Stimulated activated CD4-positive, alpha-beta T cell treated with anti-CD3 and anti-CD28 coated beads, TNF-alpha, amount 100 ng/mL, for 4 hours (primary cell): ENCODE data around the gene FER.
"Not testable (repeated sequence)": the region's sequence is repeated elsewhere in the genome, so short reads cannot be mapped to it uniquely, and the experiment has no call there.

ENCODE experiments used
- DNase-seq, 3 experiments: peaks; one replicate each; pipeline ENCODE4 v3.0.0-alpha.2; 2020; ENCODE audit warnings: low read depth in 3 of 3

Gene FER

DNA sequence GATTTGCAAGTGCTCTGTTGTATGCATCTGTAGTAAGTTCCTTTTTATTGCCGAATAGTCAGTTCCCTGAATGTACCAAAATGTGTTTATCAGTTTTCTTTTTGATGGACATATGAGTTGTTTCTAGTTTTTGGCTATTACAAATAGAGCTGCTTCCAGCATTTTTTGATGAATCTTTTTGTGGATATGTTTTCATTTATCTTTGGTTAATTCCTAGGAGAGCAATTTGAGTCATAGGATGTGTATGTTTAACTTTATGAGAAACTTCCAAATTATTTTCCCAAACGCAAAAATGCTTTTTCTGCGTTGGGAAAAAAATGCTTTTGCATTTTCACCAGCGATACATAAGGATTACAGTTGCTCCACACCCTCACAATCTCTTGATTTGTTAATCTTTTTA is 287.7 kb downstream of the FER start:
- no peak for DNase-seq

DNA sequence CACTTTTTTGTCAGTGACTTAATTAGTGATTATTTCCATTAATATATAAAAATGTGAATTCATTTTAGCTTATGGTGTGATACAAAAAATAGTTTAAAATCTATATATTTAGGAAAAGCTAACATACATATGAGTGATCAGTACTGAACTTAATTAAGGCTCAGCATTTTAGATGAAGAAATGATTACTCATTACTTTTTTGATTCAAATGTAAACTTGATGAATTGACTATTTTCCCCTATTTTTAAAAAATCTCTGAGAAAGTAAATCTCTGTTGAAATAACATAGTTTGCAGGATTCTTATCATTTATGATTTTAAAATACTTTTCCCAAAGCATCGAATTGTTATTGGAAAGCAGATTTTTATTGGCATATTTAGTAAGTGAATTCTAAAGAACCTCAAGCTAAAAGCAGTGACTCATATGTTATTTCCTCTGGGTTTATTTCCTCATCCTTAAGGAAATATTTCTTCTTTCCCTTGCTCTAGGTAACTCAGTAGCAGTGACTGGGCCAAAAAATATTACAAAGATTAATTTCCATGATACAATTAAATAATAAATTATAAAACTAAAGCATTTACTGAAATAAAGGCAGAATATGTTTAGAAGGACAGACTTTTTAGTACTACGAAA is 290.6 kb downstream of the FER start:
- DNase-seq: no peak

DNA sequence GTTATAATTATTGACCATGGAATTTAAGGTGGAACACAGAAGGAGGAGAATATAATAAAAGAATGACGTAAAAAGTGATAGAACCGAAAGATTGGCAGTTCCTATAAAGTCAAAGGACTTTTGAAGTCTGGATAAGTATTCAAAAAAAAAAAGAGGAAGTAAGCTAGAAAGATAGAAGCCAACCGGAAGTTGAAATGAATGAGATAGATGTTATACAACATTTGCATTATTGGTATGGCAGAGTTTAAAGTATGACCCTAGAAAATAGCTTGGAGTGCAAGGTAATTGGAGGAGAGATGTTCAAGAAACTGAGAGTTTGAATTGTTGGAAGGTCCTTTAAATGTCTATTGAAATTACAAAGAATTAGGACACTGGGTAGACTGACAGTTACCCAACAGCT is 293.6 kb downstream of the FER start:
- no peak for DNase-seq

DNA sequence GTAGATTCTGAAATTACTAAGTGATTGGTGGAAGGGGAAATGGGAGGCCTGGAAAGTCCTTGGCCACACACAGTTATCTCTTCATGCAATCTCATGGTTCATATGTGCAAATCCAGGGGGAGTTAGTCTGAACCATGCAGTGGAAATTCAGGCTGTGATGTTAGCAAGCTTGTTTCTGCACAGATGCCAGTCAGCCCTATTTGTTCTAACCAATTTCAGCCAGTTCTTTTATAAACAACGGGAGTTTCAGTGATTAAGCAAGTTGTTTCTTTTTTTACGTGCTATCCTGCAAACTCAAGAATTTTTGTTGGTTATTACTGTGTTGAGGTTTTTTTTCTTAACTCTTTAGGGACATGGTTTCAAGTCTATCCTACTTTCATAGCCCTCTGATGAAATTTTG is 298.0 kb downstream of the FER start:
- DNase-seq: no peak

DNA sequence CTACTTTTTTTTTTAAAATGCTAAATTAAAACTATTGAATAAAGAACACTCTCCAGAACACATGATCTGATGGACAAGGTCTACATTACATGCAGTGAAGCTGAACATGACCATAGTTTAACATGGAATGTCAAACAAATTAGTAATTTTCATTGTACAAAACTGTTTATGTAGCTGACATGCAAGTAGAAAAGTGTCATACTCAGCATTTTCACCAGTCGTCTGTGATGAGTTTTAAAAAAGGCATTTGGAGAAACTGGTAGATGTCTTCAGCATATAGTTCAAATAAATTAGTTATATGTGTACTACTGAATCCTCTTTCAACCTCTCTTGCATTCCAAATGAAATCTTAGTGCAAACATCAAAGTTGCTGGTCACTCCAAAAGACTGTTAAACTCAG is 301.9 kb downstream of the FER start:
- DNase-seq: no peak

DNA sequence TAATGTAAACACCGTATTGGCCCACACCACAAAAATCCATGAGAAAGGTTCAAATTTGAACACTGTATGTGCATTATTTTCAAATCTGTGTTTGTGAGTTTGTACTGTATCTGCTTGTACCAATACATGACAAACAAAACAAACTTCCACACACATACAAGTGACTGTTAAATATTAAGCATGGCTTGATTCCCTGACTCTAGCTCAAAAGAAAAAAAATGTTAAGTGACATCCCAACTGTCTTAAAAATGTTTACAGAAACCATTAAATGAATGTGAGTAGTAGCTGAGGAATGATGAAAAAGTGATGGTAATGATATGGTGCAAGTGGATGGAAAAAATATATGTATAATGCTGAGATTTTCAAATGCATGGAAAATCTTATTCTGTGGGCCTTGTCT is 302.6 kb downstream of the FER start:
- not testable (repeated sequence) for DNase-seq

DNA sequence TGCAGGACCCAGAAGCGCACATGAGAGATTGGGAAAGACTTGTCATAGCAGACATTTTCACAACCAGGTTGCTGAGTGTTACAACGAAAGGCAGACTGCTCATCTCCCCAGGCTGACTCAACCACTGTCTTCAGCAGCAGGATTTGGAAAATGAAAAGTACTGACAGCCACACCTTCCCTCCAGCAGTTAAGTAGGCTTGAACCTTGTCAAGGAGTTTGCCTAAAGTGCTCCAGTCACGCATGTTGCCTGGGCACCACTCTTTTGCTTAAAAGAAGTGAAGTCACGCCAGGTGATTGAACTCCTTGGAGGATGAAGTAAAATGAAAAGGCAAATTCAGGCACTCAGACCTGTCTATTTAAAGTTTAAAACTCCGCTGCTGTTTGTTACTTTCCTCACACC is 304.5 kb downstream of the FER start:
- not testable (repeated sequence) for DNase-seq

DNA sequence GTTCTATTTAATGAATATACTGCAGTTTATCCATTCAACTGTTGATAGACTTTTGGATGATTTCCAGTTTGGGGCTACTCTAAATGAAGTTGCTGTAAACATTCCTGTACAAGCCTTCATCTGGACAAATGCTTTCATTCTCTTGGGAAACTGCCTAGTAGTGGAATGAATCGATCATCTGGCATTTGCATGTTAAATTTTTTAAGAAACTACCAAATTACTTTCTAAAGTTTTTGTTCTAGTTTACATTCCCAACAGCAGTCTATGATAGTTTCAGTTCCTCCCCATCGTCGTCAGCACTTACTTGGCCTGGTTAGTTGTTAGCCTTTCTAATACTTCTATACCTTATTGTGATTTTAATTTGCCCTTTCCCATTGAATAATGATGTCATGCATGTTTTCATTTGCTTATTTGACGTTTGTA is 306.3 kb downstream of the FER start:
- no peak for DNase-seq

DNA sequence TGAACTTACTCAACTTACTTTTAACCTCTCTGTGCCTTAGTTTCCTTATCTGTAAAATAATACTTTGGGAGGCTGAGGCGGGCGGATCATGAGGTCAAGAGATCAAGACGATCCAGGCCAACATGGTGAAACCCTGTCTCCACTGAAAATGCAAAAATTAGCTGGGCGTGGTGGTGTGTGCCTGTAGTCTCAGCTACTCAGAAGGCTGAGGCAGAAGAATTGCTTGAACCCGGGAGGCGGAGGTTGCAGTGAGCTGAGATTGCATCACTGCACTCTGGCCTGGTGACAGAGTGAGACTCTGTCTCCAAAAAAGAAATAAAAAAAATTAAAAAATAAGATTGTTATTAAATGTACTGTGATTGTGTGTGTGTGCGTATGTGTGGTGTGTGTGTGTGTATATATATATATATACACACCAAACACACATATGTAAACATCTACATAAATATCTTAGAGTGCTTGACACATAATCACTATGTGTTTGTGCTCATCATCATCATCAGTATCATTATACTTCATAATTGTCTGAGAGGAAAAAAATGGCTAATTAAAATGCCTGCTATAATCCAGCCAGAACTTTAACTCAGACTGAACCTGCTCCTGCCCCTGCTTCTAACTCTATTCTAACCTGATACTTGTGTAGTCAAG is 312.8 kb downstream of the FER start:
- DNase-seq: no peak

DNA sequence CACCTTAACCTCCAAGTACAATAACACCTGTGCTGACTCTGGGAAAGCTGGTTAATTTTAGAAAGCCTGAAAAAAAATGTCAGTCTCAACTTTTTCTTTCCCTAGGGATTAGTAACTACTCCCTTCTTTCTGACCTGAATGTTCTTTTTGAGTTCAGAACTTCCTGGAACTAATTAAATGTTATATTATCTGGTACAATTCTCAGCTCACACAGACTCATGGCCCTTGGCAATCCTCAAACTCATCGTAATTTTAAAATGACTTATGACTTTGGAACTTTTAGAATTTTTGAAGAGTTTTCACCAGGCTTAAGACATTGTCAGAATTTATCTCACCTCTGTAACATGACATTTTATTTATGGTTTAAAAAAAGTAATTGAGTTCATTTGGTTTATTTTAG is 315.0 kb downstream of the FER start:
- no peak for DNase-seq

DNA sequence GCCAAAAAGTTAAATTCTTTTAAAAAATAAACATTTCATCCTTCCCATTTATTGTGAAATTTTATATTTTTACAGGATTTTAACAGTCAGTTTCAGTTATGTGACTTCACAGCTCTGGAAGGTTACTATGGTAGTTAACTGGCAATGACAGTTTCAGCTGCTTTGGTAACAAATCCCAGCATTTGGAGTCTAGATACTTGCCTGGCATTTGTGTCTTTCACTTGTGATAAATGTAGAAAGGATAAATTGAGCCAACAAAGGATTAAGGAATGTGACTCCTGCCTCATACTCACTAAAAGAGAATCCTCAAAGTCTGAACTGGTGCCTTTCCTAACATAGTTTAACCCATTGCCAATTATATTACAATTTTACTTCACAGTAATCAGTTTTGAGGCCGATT is 315.5 kb downstream of the FER start:
- no peak for DNase-seq

DNA sequence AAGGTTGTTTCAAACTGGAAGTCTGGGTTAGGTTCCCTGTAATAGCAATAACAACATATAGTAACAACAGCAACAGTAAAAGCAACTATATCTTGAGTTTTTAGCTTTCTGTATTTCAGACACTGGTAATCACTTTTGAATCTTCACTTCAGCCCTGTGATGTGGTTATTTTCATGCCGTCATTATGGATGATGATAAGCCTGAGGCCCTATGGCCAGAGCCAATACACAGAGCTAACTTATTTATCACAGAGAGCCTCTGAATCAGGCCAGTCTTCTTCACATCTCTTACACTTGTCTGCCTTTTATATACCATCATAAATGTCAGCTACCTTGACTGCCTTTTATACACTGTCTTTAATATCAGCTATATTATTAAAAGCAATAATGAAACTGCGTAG is 329.0 kb downstream of the FER start:
- no peak for DNase-seq

DNA sequence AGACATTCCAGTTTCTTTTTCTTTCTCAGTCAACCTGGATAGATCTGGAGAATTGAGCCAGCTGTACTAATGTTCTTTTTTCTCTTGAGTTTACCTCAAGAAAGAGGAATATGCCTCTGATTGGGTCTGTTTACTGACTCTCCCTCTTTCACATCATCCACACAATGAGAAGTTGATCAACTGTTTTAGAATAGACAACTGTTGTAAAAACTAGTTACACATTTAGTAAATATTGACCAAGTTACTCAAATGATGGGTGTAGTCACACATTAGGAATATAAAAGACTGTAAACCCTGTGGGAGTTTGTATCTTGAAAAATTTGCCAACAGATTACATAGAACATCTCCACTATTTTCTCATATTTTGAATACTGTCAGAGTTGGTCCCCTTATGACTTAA is 330.8 kb downstream of the FER start:
- DNase-seq: no peak

DNA sequence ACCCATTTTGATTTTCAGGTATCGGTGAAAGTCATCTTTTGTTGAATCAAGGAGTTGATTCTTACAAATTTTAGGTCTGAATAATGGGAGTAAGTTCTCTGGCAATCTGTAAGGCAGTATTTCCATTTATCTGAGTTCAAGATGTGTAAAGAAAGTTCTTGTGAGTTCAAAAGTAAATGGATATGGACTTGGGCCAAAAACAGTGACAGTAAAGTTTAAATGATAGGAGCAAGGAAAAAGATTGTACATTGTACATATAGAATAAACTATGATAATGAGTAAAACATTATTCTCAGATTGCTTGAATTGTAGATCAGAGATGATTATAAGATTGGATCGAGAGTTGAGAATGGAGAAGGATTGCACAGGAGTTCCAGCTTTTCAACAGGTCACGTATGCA is 332.8 kb downstream of the FER start:
- DNase-seq: no peak

DNA sequence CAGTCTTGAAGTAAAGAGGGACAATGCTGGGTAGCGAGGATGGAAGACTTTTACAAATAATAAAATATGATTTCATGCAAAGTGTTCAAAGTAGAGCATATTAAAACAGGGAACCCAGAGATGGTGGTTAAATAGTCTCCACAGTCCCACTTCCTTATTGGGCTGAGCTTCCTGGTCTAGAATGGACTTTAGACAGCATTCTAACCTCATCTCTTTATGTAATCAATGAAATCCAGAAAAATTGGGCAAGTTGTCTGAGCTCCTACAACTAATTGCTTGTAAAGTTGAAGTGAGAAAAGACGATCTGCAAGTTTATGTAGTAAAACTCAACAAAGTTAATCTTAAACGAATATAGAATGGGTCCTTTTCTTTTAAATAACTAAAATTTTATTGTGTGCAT is 333.2 kb downstream of the FER start:
- no peak for DNase-seq

DNA sequence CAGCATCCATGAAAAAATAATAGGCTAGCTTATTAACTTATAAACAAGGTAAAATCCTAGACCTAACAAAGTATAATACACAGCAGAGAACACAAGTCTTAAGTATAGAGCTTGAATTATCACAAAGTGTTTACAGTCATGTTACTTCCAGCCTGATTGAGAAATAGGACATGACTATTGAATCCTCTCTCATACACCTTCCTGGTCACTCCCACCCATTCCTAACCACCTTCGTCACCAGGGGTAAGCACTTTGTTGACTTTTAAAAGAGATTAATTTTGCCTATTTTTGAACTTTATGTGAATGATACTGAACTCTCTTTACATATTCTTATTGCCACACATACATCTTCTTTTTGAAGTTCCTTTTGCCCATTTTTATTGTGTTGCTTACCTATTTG is 336.2 kb downstream of the FER start:
- no peak for DNase-seq

DNA sequence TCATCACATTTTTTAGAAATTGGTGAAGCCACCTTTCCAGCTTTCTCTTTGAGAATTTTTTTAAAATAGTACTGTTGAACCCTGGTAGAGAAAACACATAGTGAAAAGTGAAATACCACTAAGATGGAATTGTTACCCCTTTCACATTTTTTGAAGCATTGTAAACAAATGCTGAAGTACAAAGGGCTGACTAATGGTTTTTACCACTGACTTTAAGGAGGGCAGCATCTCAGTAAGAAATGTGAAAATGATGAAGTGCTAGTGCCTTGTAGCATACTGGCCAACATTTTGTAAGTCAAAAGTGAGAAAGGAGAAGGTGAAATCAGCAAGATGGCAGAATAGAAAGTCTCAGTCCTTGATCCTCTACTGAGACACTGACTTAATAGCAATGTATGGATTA is 341.5 kb downstream of the FER start:
- no peak for DNase-seq

DNA sequence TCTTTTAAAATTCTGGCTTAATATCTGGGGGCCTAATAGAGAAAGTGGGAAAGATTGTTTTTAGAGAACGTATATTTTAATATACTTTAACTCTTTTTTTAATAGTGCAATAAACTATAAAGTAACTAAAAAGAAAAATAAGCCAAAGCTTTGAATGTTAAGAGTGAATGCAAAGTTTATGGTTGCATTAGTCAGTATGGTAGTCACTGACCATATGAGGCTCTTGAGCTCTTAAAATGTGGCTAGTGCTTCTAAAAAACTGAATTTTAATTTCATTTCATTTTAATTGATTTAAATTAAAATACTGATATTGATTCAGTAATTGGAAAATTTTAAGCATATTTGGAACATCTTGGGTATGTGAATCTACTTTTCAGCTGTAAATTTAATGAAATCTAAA is 351.4 kb downstream of the FER start:
- no peak for DNase-seq

DNA sequence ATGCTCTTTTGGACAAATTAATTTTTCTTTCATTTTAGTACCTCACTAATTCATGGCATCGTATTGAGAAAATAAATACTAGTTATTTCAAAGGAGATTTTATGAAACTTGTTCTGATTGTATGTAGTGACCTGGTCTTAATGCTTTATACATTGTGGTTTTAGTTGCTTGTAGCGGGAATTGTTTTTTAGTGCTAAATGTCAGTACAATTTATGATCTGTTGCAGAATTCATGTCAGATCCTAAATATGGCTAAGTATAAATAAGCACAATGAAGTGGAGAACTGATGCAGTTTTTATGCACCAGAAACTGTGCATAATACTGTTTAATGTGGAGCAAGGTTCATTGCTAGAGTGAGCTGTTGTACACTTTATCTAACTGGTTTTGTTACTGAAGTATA is 353.3 kb downstream of the FER start:
- no peak for DNase-seq

DNA sequence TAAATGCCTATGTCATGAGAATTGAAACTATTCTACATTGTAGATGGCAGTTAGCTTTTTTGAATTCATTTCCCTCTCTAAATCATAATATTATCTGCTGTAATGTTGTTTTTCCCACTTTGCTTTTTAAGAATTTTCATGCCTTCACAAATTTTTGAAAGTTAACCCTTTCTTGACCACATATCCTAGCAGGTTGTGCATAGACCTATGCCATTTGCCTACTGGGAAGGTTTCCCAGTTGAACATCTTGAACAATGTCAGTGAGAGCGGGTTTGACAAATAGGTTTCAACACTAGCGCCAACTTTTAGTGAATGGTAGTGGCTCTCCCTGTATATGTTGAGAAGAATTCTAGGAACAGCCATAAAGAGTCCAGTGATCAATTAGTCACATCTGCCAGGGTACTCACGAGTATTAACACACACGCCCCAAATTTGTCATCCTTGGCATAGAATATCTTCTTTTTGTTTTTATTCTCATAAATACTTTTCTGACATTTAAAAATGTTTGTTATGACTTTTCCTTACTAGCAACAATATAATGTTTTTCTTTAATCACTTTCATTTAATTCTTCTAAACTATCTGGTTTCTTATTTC is 354.5 kb downstream of the FER start:
- no peak for DNase-seq

DNA sequence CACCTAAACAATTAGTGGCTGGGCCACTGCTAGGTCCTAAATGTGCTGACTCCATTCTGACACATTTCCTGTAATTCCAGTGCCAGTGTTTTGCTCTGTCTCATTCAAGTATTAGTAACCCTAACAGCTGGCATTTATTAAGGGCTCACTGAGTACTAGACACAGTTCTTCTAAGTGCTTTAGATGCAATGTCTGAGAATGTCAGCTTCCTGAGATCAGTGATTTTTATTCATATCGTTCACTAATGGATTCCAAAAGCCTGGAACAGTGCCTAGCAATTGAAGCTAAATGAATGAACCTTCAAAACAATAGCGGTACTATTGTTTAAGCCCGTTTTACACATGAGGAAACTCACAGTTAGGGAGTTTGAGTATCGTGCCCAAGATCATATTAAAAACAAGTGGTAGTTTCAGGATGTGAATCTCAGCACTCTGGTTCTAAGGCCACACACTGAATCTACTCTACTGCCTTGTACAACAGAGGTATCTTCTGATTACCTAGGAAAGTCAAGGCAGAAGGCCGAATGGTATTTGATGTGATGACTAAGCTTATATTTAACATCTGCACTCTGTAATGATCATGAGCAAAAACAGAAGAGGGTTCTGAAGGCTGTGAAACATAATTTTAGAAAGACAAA is 358.1 kb downstream of the FER start:
- no peak for DNase-seq

DNA sequence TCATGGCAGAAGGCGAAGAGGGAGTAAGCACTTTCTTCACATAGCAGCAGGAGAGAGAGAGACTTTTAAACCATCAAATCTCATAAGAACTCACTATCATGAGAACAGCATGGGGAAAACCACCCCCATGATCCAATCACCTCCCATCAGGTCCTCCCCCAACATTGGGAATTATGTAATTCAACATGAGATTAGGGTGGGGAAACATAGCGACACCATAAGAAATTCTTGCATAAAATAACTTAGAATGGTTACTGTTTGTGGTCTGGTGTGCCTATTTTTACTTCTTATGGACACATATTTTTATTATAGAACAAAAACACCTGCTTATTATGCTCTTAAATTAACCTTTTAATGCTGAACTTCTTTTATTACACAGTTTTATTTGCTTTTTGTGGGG is 364.0 kb downstream of the FER start:
- DNase-seq: no peak

DNA sequence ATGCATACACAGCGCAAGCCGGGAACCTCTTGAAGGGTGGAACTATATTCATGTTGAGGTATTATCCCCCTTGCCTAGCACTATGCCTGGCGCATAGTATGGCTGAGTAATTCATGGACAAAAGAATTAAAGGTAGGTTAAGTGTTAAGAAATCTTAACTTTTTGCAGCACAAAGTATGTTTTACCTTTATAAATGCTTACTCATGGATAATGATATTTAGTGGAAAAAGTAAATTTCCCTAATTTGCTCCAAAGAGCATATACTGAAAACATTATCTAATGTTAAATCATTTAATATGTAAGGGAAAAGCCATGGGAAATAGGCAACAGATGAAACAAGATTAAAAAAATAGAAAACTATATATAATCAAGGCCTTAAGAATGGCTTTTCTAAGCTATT is 365.9 kb downstream of the FER start:
- no peak for DNase-seq
